Esophagus squamous epithelium (tissue), 4 donors: ENCODE results near the gene ADAMTS2.

Experiments
- CTCF ChIP-seq, 6 experiments: fragments of 450-650 bp in 4 of 6; fragments of 200-600 bp in 2 of 6; sonication (generic) in 2 of 6; IDR thresholded peaks; one replicate each; pipeline ENCODE4 v1.5.1; 2016 to 2019; ENCODE audit warnings: antibody characterized with exemption in 6 of 6, mild to moderate bottlenecking in 4 of 6, moderate library complexity in 4 of 6
- POLR2A ChIP-seq, 4 donors: fragments of 450-650 bp; IDR thresholded peaks; one replicate each; pipeline ENCODE4 v1.6.1; 2017; ENCODE audit warnings: antibody characterized with exemption in 4 of 4, mild to moderate bottlenecking in 4 of 4, moderate library complexity in 3 of 4

DNA sequence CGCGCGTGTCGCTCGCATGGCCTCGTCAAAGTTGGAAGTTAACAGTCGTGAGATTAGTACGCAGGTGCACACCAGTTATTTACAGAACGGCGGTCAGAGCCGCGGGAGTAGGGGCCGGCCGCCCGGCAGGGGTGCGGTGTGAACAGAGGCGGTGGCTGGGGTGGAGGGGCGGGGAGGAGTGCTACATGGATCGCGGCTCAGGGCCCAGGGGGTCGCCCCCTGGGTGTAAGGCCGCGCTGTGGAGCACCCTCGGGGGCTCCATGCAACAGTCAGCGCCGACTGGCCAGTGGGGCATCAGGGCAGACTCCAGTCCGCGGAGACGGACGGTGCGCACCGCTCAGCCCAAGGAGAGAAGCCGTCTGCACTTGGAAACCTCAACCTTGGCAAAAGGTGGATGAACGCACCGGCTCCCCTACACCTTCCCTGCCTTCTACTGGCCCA, 224.8 kb downstream of the ADAMTS2 start:
- TF ChIP-seq CTCF (IDR thresholded peaks at IDR 0.05) (no peak), POLR2A (IDR thresholded peaks at IDR 0.05) (no peak)
